Measurements from ENCODE around the gene EVC2.

Gene EVC2

GRCh38 chr4:5552451-5552850 is 155.9 kb downstream of the EVC2 start:
- DNase-seq = no peak

- no peak for DNase-seq
Measured at GRCh38 chr4:5547651-5548249, 160.6 kb downstream of the EVC2 start.

- DNase-seq = no peak
Measured at GRCh38 chr4:5545271-5545670, 163.1 kb downstream of the EVC2 start.

GRCh38 chr4:5544762-5545161 is 163.6 kb downstream of the EVC2 start:
- no peak for DNase-seq

- DNase-seq = no peak
Measured at GRCh38 chr4:5543681-5544080, 164.7 kb downstream of the EVC2 start.

GRCh38 chr4:5541169-5541568 is 167.2 kb downstream of the EVC2 start:
- DNase-seq = no peak

- DNase-seq = no peak
Measured at GRCh38 chr4:5539584-5539983, 168.8 kb downstream of the EVC2 start.

- DNase-seq = no peak
Measured at GRCh38 chr4:5532100-5532499, 176.3 kb downstream of the EVC2 start.

GRCh38 chr4:5528031-5528436 is 180.3 kb downstream of the EVC2 start:
- no peak for DNase-seq

- DNase-seq = no peak
Measured at GRCh38 chr4:5527211-5527610, 181.1 kb downstream of the EVC2 start.

GRCh38 chr4:5526080-5526846 is 182.1 kb downstream of the EVC2 start:
- DNase-seq = no peak

- DNase-seq = no peak
Measured at GRCh38 chr4:5524446-5525299, 183.7 kb downstream of the EVC2 start.

- no peak for DNase-seq
Measured at GRCh38 chr4:5517372-5517771, 191.0 kb downstream of the EVC2 start.

- no peak for DNase-seq
Measured at GRCh38 chr4:5515646-5516045, 192.7 kb downstream of the EVC2 start.

Data from CD4-positive, alpha-beta T cell treated with Interferon gamma for 1 hour (primary cell).